ENCODE measurements around the gene CPVL. TPM values are rescaled to one million over a fixed set of nuclear protein-coding genes. Genes with fewer than 3 reads are reported as not detected.

CPVL gene
- total RNA-seq, 1 donor from 2014 or later = 15.2 TPM

- DNase-seq (ENCODE audit: low spot score in 2 of 2) = no peak
- Histone ChIP-seq H3K4me1 (peaks cover 0 to 5% of the 10 kb centered on the region in 2 donors), H3K27me3 (no peaks in the 10 kb centered on the region), H3K4me3 (no peak overlapping the region), H3K9me3 (no peaks in the 10 kb centered on the region), H3K27ac (no peak overlapping the region), H3K36me3 (no peaks in the 10 kb centered on the region)
- intact Hi-C loops (cut with DNase I) = no loop called here
- no peak for TF ChIP-seq CTCF (IDR thresholded peaks at IDR 0.05)
Measured at GRCh38 chr7:28981161-28981465, 165.2 kb downstream of the CPVL start.

- DNase-seq (ENCODE audit: low spot score in 2 of 2) = no peak
- no peak for TF ChIP-seq CTCF (IDR thresholded peaks at IDR 0.05)
- no peak overlapping the region for H3K27ac ChIP-seq
- H3K4me1 ChIP-seq = peaks cover 0 to 3% of the 10 kb centered on the region in 2 donors
- H3K27me3 ChIP-seq = no peaks in the 10 kb centered on the region
- H3K9me3 ChIP-seq = no peaks in the 10 kb centered on the region
- intact Hi-C loops (cut with DNase I) = no loop called here
- no peak overlapping the region for H3K4me3 ChIP-seq
- H3K36me3 ChIP-seq = no peaks in the 10 kb centered on the region
Measured at GRCh38 chr7:28980451-28981160, 165.7 kb downstream of the CPVL start.

- no peaks in the 10 kb centered on the region for H3K36me3 ChIP-seq
- H3K4me3 ChIP-seq = no peak overlapping the region
- TF ChIP-seq CTCF (IDR thresholded peaks at IDR 0.05) = no peak
- H3K4me1 ChIP-seq = peaks cover 0 to 1% of the 10 kb centered on the region in 2 donors
- no peak for DNase-seq (ENCODE audit: low spot score in 2 of 2)
- H3K9me3 ChIP-seq = no peaks in the 10 kb centered on the region
- H3K27ac ChIP-seq = no peak overlapping the region
- no peaks in the 10 kb centered on the region for H3K27me3 ChIP-seq
- intact Hi-C loops (cut with DNase I) = no loop called here
Measured at GRCh38 chr7:28979776-28980175, 166.6 kb downstream of the CPVL start.

GRCh38 chr7:28977881-28978280 lies 168.5 kb downstream of the CPVL start:
- Histone ChIP-seq H3K4me1 (no peaks in the 10 kb centered on the region), H3K36me3 (no peaks in the 10 kb centered on the region), H3K27me3 (no peaks in the 10 kb centered on the region), H3K4me3 (no peak overlapping the region), H3K27ac (no peak overlapping the region), H3K9me3 (no peaks in the 10 kb centered on the region)
- TF ChIP-seq CTCF (IDR thresholded peaks at IDR 0.05) = no peak
- intact Hi-C loops (cut with DNase I) = no loop called here
- DNase-seq (ENCODE audit: low spot score in 2 of 2) = no peak

DNA sequence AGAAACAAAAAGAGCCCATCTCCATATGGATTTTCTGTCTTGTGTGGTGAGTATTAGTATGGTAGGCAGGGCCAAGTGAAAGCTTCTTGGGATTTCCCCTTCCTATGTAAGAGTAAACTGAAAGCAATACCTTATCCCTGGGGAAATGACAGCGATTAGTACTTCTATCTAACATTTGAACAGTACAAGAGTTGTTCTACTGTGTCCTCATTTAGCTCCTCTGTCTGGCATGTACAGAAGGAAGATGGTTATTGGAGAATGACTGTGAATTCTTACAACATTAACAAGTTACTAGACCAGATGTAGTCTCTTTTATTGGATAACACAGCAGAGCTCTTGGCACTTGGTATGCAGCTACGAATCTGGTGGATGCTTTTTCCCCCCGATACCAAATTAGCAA lies 170.3 kb downstream of the CPVL start:
- H3K4me1 ChIP-seq = no peaks in the 10 kb centered on the region
- no peak overlapping the region for H3K4me3 ChIP-seq
- H3K27ac ChIP-seq = no peak overlapping the region
- H3K27me3 ChIP-seq = no peaks in the 10 kb centered on the region
- peaks cover 0 to 17% of the 10 kb centered on the region in 2 donors for H3K9me3 ChIP-seq
- no peak for TF ChIP-seq CTCF (IDR thresholded peaks at IDR 0.05)
- no peak for DNase-seq (ENCODE audit: low spot score in 2 of 2)
- no peaks in the 10 kb centered on the region for H3K36me3 ChIP-seq
- intact Hi-C loops (cut with DNase I) = no loop called here

DNA sequence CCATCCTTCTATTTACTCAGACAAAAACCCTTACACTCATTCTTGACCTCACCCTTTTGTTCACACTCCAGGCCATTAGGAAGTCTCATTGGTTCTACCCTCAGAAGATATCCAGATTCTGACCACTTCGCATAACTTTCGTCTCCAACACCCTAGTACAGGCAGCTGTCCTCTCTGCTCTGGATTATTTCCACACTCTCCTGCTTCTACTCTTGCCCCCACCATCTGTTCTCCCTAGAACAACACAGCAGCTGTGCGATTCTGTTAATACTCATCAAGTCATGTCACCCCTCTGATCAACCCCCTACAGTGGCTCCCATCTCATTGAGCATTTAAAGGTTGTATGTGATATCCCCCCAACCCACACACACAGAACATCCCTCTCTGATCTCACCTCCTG lies 172.7 kb downstream of the CPVL start:
- TF ChIP-seq CTCF (IDR thresholded peaks at IDR 0.05) = no peak
- H3K4me3 ChIP-seq = no peak overlapping the region
- DNase-seq (ENCODE audit: low spot score in 2 of 2) = no peak
- no peaks in the 10 kb centered on the region for H3K36me3 ChIP-seq
- peaks cover 0 to 17% of the 10 kb centered on the region in 2 donors for H3K9me3 ChIP-seq
- intact Hi-C loops (cut with DNase I) = no loop called here
- no peak overlapping the region for H3K27ac ChIP-seq
- no peaks in the 10 kb centered on the region for H3K4me1 ChIP-seq
- H3K27me3 ChIP-seq = no peaks in the 10 kb centered on the region

All from ascending aorta (tissue), 2 donors.